OCI-LY7 (cell line): ENCODE data around the gene PLA2G2F. TPM values are rescaled to one million over a fixed set of nuclear protein-coding genes. Genes with fewer than 3 reads are reported as not detected.

Source experiments
- BruUV-seq: library from RNA; stranded (reverse); fragments of 400-500 nt; replicated peaks from 2 replicates; lab custom pipeline; 2021; lab: Mats Ljungman, UMichigan
- CTCF ChIA-PET: fragments of 300-600 bp; sonication (Branson Sonifier 250); formaldehyde crosslinking; loops from one replicate; lab custom pipeline; 2022; ENCODE audit warnings: antibody characterized with exemption; ENCODE audit not compliant: unreplicated experiment; lab: Charles Lee
- POLR2A ChIA-PET: fragments of 300-600 bp; sonication (Branson Sonifier 250); formaldehyde crosslinking; loops from one replicate; lab custom pipeline; 2022; ENCODE audit warnings: antibody characterized with exemption; lab: Charles Lee
- DNase-seq: peaks from one replicate; pipeline ENCODE4 v3.0.0-alpha.2; 2015; ENCODE audit warnings: low spot score
- H2AFZ ChIP-seq: fragments of 200-600 bp; sonication (generic), shearing (Covaris generic); 2 replicates; pipeline ENCODE4 v1.6.1; 2014; ENCODE audit warnings: mild to moderate bottlenecking, antibody characterized with exemption, low read length, moderate library complexity
- H3K27ac ChIP-seq: fragments of 200-600 bp; sonication (generic); 2 replicates; pipeline ENCODE4 v1.5.1; 2014; ENCODE audit warnings: mixed run types, low read depth, mild to moderate bottlenecking, moderate library complexity, low read length, inconsistent platforms; ENCODE audit not compliant: poor library complexity, severe bottlenecking
- H3K36me3 ChIP-seq: fragments of 200-600 bp; sonication (generic); 2 replicates; pipeline ENCODE4 v1.6.1; 2014; ENCODE audit warnings: mild to moderate bottlenecking, antibody characterized with exemption, low read length, moderate library complexity, mixed read lengths; ENCODE audit not compliant: insufficient read depth
- H3K4me1 ChIP-seq: fragments of 200-600 bp; sonication (generic); 2 replicates; pipeline ENCODE4 v1.5.1; 2014; ENCODE audit warnings: mild to moderate bottlenecking, low read length; ENCODE audit not compliant: insufficient read depth, poor library complexity, severe bottlenecking
- H3K4me2 ChIP-seq: fragments of 200-600 bp; sonication (generic); 2 replicates; pipeline ENCODE4 v1.6.1; 2014; ENCODE audit warnings: mild to moderate bottlenecking, low read length
- H3K4me3 ChIP-seq: fragments of 200-600 bp; sonication (generic); 2 replicates; pipeline ENCODE4 v1.5.1; 2014; ENCODE audit warnings: mild to moderate bottlenecking, low read depth, low read length; ENCODE audit not compliant: poor library complexity, severe bottlenecking
- H3K79me2 ChIP-seq: fragments of 200-600 bp; sonication (generic); 2 replicates; pipeline ENCODE4 v1.6.1; 2016; ENCODE audit warnings: low read depth, mild to moderate bottlenecking, low read length, moderate library complexity, mixed read lengths; ENCODE audit not compliant: insufficient read depth
- H3K9me2 ChIP-seq: fragments of 200-600 bp; sonication (generic); 2 replicates; pipeline ENCODE4 v1.6.1; 2016; ENCODE audit warnings: mild to moderate bottlenecking, low read length, mixed read lengths; ENCODE audit not compliant: insufficient read depth
- H3K9me3 ChIP-seq: fragments of 200-600 bp; sonication (generic); 2 replicates; pipeline ENCODE4 v1.6.1; 2014; ENCODE audit warnings: mild to moderate bottlenecking, mixed run types, low read length, mixed read lengths
- H4K20me1 ChIP-seq: fragments of 200-600 bp; sonication (generic); 2 replicates; pipeline ENCODE4 v1.6.1; 2014; ENCODE audit warnings: mild to moderate bottlenecking, antibody characterized with exemption, low read length, moderate library complexity, mixed read lengths; ENCODE audit not compliant: insufficient read depth
- EZH2phosphoT487 ChIP-seq: fragments of 200-600 bp; sonication (generic); IDR thresholded peaks from 2 replicates; pipeline ENCODE4 v1.6.1; 2018; ENCODE audit warnings: low read depth, borderline replicate concordance, mild to moderate bottlenecking, mixed run types, antibody characterized with exemption, low read length, moderate library complexity, mixed read lengths
- intact Hi-C: fragments of 100-400 bp; cut with micrococcal nuclease; formaldehyde crosslinking; loops from one replicate; pipeline ENCODE4 v1.10.0; 2022; ENCODE audit not compliant: unreplicated experiment
- total RNA-seq, 2 experiments: library from RNA; depleted of rRNA in 1 of 2; stranded (reverse); fragments of >200 nt in 1 of 2; shearing (Covaris generic) in 1 of 2; gene quantifications; 2 replicates each; pipeline ENCODE4 v1.2.3, GENCODE V29; 2014 to 2022
- TF ChIP-seq, protein P1 (sequence below): fragments of 200-600 bp; sonication (generic); conservative IDR thresholded peaks from 2 replicates; pipeline ENCODE4 v1.5.1; 2014; ENCODE audit warnings: mild to moderate bottlenecking, antibody characterized with exemption, low read length, moderate library complexity, mixed read lengths

Gene PLA2G2F
- total RNA-seq, 2 experiments from 2014 or later, result not detected

DNA sequence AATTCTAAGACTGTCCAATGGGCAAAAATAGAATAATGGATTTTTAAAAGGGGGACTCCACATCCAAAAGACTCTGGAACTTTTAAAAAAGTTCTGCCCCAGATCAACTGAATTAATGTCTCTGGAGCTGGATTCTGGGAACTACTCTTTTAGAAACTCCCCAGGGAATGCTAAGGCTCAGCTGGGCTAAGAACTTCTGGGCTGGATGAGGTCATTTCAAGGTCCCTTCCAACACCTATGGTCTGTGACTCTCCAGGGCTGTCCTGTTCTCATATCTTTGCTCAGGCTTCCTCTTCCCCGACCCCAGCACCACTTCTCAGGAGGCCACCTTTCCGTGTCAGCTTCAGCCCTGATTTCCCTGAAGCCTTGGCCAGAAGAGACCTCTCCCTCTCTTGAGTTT is 60.7 kb downstream of the PLA2G2F start:
- Histone ChIP-seq H2AFZ (peak overlapping the region; percentile 38; the same call in 1 of the 2 replicates), H4K20me1 (no peaks in the 10 kb centered on the region), H3K9me3 (no peaks in the 10 kb centered on the region), H3K36me3 (no peaks in the 10 kb centered on the region), H3K27ac (peak overlapping the region; percentile 83), H3K4me1 (peaks cover 67% of the 10 kb centered on the region), H3K9me2 (no peaks in the 10 kb centered on the region), H3K4me2 (peak overlapping the region; percentile 61), H3K79me2 (no peaks in the 10 kb centered on the region), H3K4me3 (peak overlapping the region; percentile 39)
- intact Hi-C loops, result no loop called here
- POLR2A ChIA-PET, result interaction anchor here (0.6 to 1.5 kb wide), 4 partner anchors 11 to 38 kb away, joined by 3 to 6 read pairs (median 3); no protein-coding TSS in a partner anchor
- CTCF ChIA-PET, result no interaction called here
- no peak for DNase-seq
- no TSS peak for BruUV-seq
- TF ChIP-seq, protein P1, sequence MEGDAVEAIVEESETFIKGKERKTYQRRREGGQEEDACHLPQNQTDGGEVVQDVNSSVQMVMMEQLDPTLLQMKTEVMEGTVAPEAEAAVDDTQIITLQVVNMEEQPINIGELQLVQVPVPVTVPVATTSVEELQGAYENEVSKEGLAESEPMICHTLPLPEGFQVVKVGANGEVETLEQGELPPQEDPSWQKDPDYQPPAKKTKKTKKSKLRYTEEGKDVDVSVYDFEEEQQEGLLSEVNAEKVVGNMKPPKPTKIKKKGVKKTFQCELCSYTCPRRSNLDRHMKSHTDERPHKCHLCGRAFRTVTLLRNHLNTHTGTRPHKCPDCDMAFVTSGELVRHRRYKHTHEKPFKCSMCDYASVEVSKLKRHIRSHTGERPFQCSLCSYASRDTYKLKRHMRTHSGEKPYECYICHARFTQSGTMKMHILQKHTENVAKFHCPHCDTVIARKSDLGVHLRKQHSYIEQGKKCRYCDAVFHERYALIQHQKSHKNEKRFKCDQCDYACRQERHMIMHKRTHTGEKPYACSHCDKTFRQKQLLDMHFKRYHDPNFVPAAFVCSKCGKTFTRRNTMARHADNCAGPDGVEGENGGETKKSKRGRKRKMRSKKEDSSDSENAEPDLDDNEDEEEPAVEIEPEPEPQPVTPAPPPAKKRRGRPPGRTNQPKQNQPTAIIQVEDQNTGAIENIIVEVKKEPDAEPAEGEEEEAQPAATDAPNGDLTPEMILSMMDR, result no peak
- no peak for TF ChIP-seq EZH2phosphoT487

Other genes starting within 250 kb of the PLA2G2F start
- not detected in 2 replicates for gene PLA2G2E, start 215.7 kb upstream of the PLA2G2F start, total RNA-seq (2014; rRNA removed; shearing (Covaris generic))
- gene PLA2G2E, start 215.7 kb upstream of the PLA2G2F start, total RNA-seq (2022), result not detected in 2 replicates
- gene PLA2G2A, start 159.7 kb upstream of the PLA2G2F start, total RNA-seq (2014; rRNA removed; shearing (Covaris generic)), result not detected in 2 replicates
- not detected in 2 replicates for gene PLA2G2A, start 159.7 kb upstream of the PLA2G2F start, total RNA-seq (2022)
- gene PLA2G5, start 69.1 kb upstream of the PLA2G2F start, total RNA-seq (2014; rRNA removed; shearing (Covaris generic)), result not detected in 2 replicates
- gene PLA2G5, start 69.1 kb upstream of the PLA2G2F start, total RNA-seq (2022), result not detected in 2 replicates
- not detected in 2 replicates for gene PLA2G2D, start 19.8 kb upstream of the PLA2G2F start, total RNA-seq (2014; rRNA removed; shearing (Covaris generic))
- not detected in 2 replicates for gene PLA2G2D, start 19.8 kb upstream of the PLA2G2F start, total RNA-seq (2022)
- gene UBXN10, start 46.8 kb downstream of the PLA2G2F start, total RNA-seq (2014; rRNA removed; shearing (Covaris generic)), result 0.28 and 0.50 TPM in 2 replicates
- gene UBXN10, start 46.8 kb downstream of the PLA2G2F start, total RNA-seq (2022), result 0.35 and 0.42 TPM in 2 replicates
- gene PLA2G2C, start 47.2 kb downstream of the PLA2G2F start, total RNA-seq (2014; rRNA removed; shearing (Covaris generic)), result 0.44 TPM in 1 of 2 replicates, not detected in the other
- 0.57 and 0.83 TPM in 2 replicates for gene PLA2G2C, start 47.2 kb downstream of the PLA2G2F start, total RNA-seq (2022)
- 0.18 and 0.25 TPM in 2 replicates for gene VWA5B1, start 151.6 kb downstream of the PLA2G2F start, total RNA-seq (2014; rRNA removed; shearing (Covaris generic))
- 0.13 and 0.19 TPM in 2 replicates for gene VWA5B1, start 151.6 kb downstream of the PLA2G2F start, total RNA-seq (2022)